NCI-H748 (cell line): ENCODE measurements around the gene PSMD2.
"Not testable (repeated sequence)": the region's sequence is repeated elsewhere in the genome, so short reads cannot be mapped to it uniquely, and the experiment has no call there.

ENCODE experiments used
- DNase-seq: peaks from one replicate; lab custom pipeline; 2025; ENCODE audit not compliant: unreplicated experiment; lab: John Stamatoyannopoulos, UW

Gene PSMD2

DNA sequence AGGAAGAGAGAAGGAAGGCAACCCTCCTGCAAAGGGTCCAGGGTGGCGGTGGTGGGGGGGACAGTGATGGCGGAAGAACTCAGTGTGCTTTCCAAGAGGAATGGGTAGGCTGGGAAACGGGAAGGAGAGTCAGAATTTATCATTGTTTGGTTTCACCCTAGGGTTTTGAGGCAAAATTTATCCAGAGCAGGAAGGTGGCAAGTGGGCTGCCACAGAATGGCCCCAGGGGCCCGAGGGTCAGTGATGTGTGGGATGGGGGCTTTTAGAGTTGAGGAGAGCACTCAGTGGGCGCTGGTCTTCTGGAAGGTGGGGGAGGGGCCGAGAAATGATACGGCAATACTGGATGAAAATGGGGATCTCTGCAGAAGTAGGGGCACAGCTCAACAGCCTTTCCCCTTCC, 38.9 kb downstream of the PSMD2 start:
- no peak for DNase-seq

DNA sequence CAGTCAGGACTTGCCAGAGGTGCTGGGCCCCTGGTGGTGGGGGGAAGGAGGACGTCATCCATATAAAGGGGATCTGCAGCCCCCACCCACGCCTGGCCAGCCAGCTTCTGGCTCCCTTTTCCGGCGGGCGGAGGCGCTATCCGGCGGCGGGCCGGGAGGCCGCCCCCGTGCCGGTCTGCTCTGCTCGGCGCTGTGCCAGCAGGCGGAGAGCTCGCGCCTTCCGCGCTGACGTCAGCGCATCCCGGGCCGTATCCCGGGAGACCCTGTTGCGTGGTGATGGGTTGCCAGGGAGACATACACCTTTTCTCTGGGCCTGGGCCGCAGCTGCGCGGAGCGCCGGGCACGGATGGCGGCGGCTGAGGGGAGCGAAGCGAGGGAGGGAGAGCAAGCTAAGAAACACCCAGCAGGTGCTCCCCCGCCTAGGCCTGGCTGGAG, 39.5 kb downstream of the PSMD2 start:
- DNase-seq = peak; percentile 93

GRCh38 chr3:184339001-184339400, 40.0 kb downstream of the PSMD2 start:
- peak; percentile 62 for DNase-seq

GRCh38 chr3:184339451-184340135, 40.6 kb downstream of the PSMD2 start:
- DNase-seq = not testable (repeated sequence)

DNA sequence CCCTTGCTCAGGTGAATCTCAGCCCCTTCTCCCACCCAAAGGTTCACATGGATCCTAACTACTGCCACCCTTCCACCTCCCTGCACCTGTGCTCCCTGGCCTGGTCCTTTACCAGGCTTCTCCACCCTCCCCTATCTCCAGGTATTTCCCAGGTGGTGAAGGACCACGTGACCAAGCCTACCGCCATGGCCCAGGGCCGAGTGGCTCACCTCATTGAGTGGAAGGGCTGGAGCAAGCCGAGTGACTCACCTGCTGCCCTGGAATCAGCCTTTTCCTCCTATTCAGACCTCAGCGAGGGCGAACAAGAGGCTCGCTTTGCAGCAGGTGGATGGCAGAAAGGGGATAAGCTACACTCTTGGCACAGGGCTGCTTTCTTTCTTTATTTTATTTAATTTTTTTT, 42.9 kb downstream of the PSMD2 start:
- no peak for DNase-seq

- DNase-seq = no peak
These were observed 44.3 kb downstream of the PSMD2 start for GRCh38 chr3:184343200-184343876.

GRCh38 chr3:184344579-184345316, 45.7 kb downstream of the PSMD2 start:
- DNase-seq = no peak

DNA sequence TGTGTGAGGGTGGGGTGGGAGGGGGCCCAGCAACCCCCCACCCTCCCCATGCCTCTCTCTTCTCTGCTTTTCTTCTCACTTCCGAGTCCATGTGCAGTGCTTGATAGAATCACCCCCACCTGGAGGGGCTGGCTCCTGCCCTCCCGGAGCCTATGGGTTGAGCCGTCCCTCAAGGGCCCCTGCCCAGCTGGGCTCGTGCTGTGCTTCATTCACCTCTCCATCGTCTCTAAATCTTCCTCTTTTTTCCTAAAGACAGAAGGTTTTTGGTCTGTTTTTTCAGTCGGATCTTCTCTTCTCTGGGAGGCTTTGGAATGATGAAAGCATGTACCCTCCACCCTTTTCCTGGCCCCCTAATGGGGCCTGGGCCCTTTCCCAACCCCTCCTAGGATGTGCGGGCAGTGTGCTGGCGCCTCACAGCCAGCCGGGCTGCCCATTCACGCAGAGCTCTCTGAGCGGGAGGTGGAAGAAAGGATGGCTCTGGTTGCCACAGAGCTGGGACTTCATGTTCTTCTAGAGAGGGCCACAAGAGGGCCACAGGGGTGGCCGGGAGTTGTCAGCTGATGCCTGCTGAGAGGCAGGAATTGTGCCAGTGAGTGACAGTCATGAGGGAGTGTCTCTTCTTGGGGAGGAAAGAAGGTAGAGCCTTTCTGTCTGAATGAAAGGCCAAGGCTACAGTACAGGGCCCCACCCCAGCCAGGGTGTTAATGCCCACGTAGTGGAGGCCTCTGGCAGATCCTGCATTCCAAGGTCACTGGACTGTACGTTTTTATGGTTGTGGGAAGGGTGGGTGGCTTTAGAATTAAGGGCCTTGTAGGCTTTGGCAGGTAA, 46.5 kb downstream of the PSMD2 start:
- DNase-seq = peak; percentile 33

GRCh38 chr3:184346480-184347190, 47.6 kb downstream of the PSMD2 start:
- DNase-seq = no peak

DNA sequence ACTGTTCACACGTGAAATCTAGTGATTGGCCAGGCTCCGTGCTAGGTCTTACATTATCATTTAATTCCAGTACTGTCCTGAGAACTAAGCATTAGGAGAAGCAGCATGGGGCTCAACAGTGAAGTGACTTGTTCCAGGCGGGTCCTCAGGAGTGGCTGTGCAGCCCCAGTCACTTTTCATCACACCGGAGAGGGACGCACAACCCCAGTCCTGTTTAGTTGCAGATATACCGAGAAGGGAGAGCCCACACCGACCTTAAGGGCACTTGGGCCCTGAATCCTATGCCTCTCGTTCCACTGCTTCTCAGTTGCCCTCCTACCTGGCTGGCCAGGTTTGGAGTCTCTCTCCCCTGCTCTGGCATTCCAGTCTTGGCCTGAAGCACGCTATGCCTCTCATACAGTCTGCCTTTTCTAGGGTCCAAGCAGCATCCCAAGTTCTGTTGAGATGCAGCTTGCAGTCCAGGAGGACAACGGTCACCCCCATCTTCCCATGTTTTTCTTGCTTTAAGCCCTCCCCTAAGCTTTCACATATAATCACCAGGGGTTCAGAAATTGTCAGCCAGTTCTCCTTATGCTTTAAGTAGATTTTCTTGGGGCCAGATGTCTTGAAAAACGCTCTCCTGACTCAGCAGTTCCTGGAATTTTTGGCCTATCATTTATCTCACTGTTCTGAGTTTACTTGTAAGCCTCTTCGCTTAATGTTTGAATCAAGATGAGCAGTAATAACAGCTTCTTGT, 48.4 kb downstream of the PSMD2 start:
- DNase-seq = no peak

GRCh38 chr3:184348057-184348382, 49.0 kb downstream of the PSMD2 start:
- DNase-seq = no peak

- no peak for DNase-seq
These were observed 50.8 kb downstream of the PSMD2 start for GRCh38 chr3:184349563-184350470.

GRCh38 chr3:184350618-184351017, 51.6 kb downstream of the PSMD2 start:
- no peak for DNase-seq

GRCh38 chr3:184351511-184352148, 52.6 kb downstream of the PSMD2 start:
- DNase-seq = no peak

- no peak for DNase-seq
These were observed 53.2 kb downstream of the PSMD2 start for GRCh38 chr3:184352149-184352785.

DNA sequence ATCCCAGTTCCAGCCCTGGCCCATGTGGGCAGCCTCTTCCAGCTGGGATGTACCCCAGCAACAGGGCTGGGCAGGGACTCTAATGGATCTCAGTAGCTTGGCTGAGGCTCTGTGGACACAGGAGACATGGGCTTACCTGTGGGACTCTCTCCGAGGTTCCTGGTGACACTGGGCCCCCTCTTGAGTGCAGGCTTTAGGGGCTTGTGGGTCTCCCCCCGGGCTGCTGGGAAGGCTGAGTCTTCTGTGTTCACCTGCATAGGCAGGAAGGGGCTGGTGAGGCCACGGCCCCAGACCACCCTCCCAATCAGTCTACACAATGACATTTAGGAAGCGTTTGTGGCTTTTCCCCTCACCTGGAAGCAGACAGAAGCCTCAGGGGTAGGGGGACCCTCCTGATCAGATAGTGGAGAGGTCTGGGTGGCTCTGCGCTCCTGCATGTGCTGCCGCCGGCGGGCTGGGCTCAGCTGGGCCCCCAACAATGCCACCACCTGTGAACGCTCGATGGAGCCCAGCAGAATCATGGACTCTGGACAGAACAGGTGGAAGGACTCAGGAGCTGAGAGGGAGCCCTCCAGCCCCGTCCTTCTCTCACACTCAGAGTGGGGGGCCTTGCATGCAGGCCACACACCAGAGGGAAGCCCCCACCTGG, 54.0 kb downstream of the PSMD2 start:
- DNase-seq = no peak

DNA sequence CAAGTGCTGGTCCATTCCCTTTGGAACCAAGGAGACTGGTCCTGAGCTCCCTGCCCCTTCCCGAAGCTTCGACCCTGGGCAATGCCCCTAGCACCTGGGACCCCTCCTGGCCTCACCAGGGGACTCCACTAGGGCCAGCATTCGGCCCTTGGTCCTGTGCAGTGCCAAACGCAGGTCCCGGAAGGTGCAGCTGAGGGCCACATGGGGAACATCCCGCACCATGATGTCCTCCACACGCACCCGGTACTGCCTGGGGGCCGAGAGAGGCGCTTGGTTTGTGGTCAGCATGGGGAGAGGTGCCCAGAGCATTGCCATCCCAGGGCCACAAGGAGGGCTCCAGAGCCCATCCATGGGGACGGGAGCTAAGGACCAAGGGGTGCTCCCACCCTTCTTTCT, 54.5 kb downstream of the PSMD2 start:
- no peak for DNase-seq
